ENCODE data around the gene TBC1D14. TPM values are rescaled to one million over a fixed set of nuclear protein-coding genes. Genes with fewer than 3 reads are reported as not detected.

TBC1D14 gene
- total and polyA plus RNA-seq, 2 of the 8 experiments (the other 6 are each of a cell fraction or from before 2014, with no cell fraction given) = 45.6 to 48.2 TPM

DNA sequence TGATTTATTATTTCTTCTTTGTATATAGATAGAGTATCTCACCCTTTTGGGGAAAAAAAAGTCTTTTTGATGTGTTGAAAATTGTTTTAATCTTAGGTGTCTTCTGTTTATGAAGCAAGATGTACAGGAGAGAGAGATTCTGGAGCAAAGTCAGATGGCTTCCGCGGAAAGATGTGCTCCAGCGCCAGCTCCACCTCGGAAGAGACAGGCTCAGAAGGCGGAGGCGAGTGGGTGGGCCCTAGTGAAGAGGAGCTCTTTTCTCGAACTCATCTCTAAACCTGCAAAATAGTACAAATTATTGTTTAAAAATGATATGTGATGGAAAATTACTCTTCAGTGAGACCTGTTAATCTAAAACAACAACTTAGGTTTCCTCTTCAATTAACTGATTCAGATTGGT is 28.9 kb upstream of the TBC1D14 start:
- Histone ChIP-seq H3K18ac (ENCODE audit: extremely low read depth, low read length) (no peak overlapping the region), H3K9ac (replicated peaks in 1 of 4; ENCODE audit: extremely low read depth in 1 of 4, low read depth in 3 of 4, low read length in 3 of 4) (no peak overlapping the region), H3K14ac (ENCODE audit: insufficient read length) (no peak overlapping the region), H2BK120ac (replicated peaks; ENCODE audit: low read depth, low read length) (no peak overlapping the region), H3K79me1 (ENCODE audit: low read depth, low read length) (no peaks in the 10 kb centered on the region), H2AK5ac (ENCODE audit: low read depth, low read length) (no peak overlapping the region), H3K27me3 (replicated peaks in 1 of 4; ENCODE audit: control insufficient read depth in 3 of 4, extremely low read depth in 1 of 4, insufficient read depth in 3 of 4, low read length in 3 of 4) (no peaks in the 10 kb centered on the region), H3K56ac (replicated peaks; ENCODE audit: insufficient read length, low read depth, low read length) (no peak overlapping the region), H3K23ac (ENCODE audit: insufficient read length) (no peak overlapping the region), H3K4me2 (ENCODE audit: insufficient read depth in 1 of 2, low read depth in 2 of 2, low read length in 2 of 2) (no peak overlapping the region), H3K79me2 (ENCODE audit: control insufficient read depth in 1 of 2, insufficient read depth in 2 of 2, low read length in 2 of 2) (no peaks in the 10 kb centered on the region), H2BK20ac (ENCODE audit: low read length) (no peak overlapping the region), H4K8ac (ENCODE audit: extremely low read depth, insufficient read depth, low read length) (no peak overlapping the region), H4K91ac (replicated peaks; ENCODE audit: insufficient read length, low read length) (no peak overlapping the region), H2AFZ (ENCODE audit: low read length) (no peak overlapping the region), H3K27ac (ENCODE audit: low read depth, low read length) (no peak overlapping the region), H3K4me1 (replicated peaks in 1 of 4; ENCODE audit: control insufficient read depth in 3 of 4, insufficient read depth in 4 of 4, low read length in 3 of 4) (no peaks in the 10 kb centered on the region), H3K9me3 (ENCODE audit: insufficient read depth in 2 of 2, low read depth in 1 of 2, low read length in 1 of 2) (no peaks in the 10 kb centered on the region), H2BK5ac (ENCODE audit: low read depth, low read length) (no peak overlapping the region), H4K5ac (ENCODE audit: insufficient read length, low read depth, low read length) (no peak overlapping the region), H3K36me3 (ENCODE audit: control insufficient read depth in 2 of 4, insufficient read depth in 4 of 4, low read length in 3 of 4) (peaks cover 5 to 26% (median 22%) of the 10 kb centered on the region in 4 experiments; a peak in 7 of 8 replicates), H3K4ac (replicated peaks; ENCODE audit: insufficient read length, low read depth, low read length) (no peak overlapping the region), H4K20me1 (replicated peaks in 1 of 2; ENCODE audit: control insufficient read depth in 1 of 2, insufficient read depth in 2 of 2, low read length in 2 of 2) (peaks cover 2 to 9% of the 10 kb centered on the region in 2 experiments), H3K23me2 (ENCODE audit: low read depth, low read length) (no peaks in the 10 kb centered on the region), H3K4me3 (ENCODE audit: extremely low read depth in 1 of 4, insufficient read depth in 2 of 4, low read depth in 3 of 4, low read length in 4 of 4) (no peak overlapping the region), H2BK12ac (ENCODE audit: low read depth, low read length) (no peak overlapping the region), H2BK15ac (ENCODE audit: low read length) (no peak overlapping the region)
- DNase-seq (ENCODE audit: low read depth in 1 of 2, low spot score in 2 of 2) (no peak), FAIRE-seq (no peak)
- CTCF ChIA-PET (ENCODE audit: partially characterized antibody) = interaction anchor here (0.5 kb wide), 1 partner anchor 72 kb away, joined by 3 read pairs; no protein-coding TSS in a partner anchor
- POLR2A ChIA-PET (ENCODE audit: partially characterized antibody) = no interaction called here
- WGBS, 2 experiments (ENCODE audit: extremely low coverage in 1 of 2, insufficient coverage in 1 of 2, insufficient read length in 1 of 2, insufficient replicate concordance in 2 of 2, low coverage in 1 of 2, low lambda C conversion rate in 2 of 2, missing lambda C conversion rate in 1 of 2) = 97% methylated on average over 7 of the region's 7 CpGs; no CpG with 5 or more reads in 1 of the 2 experiments
- no peak for TF ChIP-seq MAFK (IDR thresholded peaks at IDR 0.05; ENCODE audit: low read depth, low read length)
- no peak for TF ChIP-seq RNF2 (IDR thresholded peaks at IDR 0.05; ENCODE audit: borderline replicate concordance, low read depth, low read length, missing control alignments, poor library complexity, severe bottlenecking)
- TF ChIP-seq RBBP5 (IDR thresholded peaks at IDR 0.05; ENCODE audit: borderline replicate concordance, low read depth, low read length) = no peak
- TF ChIP-seq ZNF274 (IDR thresholded peaks at IDR 0.05; ENCODE audit: borderline replicate concordance, extremely low read depth, low read length) = no peak
- TF ChIP-seq RFX5 (IDR thresholded peaks at IDR 0.05; ENCODE audit: borderline replicate concordance, low read depth, low read length) = no peak
- no peak for TF ChIP-seq E2F6 (IDR thresholded peaks at IDR 0.05)
- TF ChIP-seq, protein P1, sequence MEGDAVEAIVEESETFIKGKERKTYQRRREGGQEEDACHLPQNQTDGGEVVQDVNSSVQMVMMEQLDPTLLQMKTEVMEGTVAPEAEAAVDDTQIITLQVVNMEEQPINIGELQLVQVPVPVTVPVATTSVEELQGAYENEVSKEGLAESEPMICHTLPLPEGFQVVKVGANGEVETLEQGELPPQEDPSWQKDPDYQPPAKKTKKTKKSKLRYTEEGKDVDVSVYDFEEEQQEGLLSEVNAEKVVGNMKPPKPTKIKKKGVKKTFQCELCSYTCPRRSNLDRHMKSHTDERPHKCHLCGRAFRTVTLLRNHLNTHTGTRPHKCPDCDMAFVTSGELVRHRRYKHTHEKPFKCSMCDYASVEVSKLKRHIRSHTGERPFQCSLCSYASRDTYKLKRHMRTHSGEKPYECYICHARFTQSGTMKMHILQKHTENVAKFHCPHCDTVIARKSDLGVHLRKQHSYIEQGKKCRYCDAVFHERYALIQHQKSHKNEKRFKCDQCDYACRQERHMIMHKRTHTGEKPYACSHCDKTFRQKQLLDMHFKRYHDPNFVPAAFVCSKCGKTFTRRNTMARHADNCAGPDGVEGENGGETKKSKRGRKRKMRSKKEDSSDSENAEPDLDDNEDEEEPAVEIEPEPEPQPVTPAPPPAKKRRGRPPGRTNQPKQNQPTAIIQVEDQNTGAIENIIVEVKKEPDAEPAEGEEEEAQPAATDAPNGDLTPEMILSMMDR (IDR thresholded peaks at IDR 0.05; ENCODE audit: control extremely low read depth in 1 of 3, insufficient read depth in 1 of 3, low read depth in 1 of 3, low read length in 3 of 3) = no peak
- TF ChIP-seq TCF12 (IDR thresholded peaks at IDR 0.05; ENCODE audit: low read depth, low read length) = no peak
- no peak for TF ChIP-seq TAF7 (optimal IDR thresholded peaks at IDR 0.05; ENCODE audit: borderline replicate concordance, low read depth, low read length)
- TF ChIP-seq CEBPB (IDR thresholded peaks at IDR 0.05; ENCODE audit: low read depth, low read length) = no peak
